Esophagus muscularis mucosa (tissue), 4 donors: ENCODE measurements around the gene UST. TPM values are rescaled to one million over a fixed set of nuclear protein-coding genes. Genes with fewer than 3 reads are reported as not detected.

Source experiments
- DNase-seq: peaks from one replicate; pipeline ENCODE4 v3.0.0-alpha.2; 2017; ENCODE audit errors: extremely low spot score
- H3K27ac ChIP-seq, 4 donors: fragments of 200-600 bp; sonication (generic); replicated peaks in 1 of 4; 1 replicate in 3 of 4; 2 replicates in 1 of 4; pipeline ENCODE4 v1.5.1; 2016 to 2019; ENCODE audit warnings: mild to moderate bottlenecking in 1 of 4
- H3K27me3 ChIP-seq, 4 donors: fragments of 200-600 bp; sonication (generic); one replicate each; pipeline versions ENCODE4 v1.5.1 to v1.6.0; 2016 to 2019
- H3K36me3 ChIP-seq, 4 donors: fragments of 200-600 bp; sonication (generic); one replicate each; pipeline ENCODE4 v1.5.1; 2016 to 2019
- H3K4me1 ChIP-seq, 4 donors: fragments of 200-600 bp; sonication (generic); one replicate each; pipeline ENCODE4 v1.5.1; 2016 to 2019
- H3K4me3 ChIP-seq, 4 donors: fragments of 200-600 bp; sonication (generic); 1 replicate in 2 of 4; 2 replicates in 2 of 4; pipeline ENCODE4 v1.5.1; 2016 to 2019; ENCODE audit warnings: mild to moderate bottlenecking in 4 of 4, moderate library complexity in 1 of 4
- H3K9me3 ChIP-seq, 4 donors: fragments of 200-600 bp; sonication (generic); 1 replicate in 3 of 4; 2 replicates in 1 of 4; pipeline ENCODE4 v1.5.1; 2016 to 2019
- CTCF ChIP-seq, 3 experiments: fragments of 200-600 bp in 2 of 3; fragments of 450-650 bp in 1 of 3; sonication (generic) in 2 of 3; IDR thresholded peaks; one replicate each; pipeline ENCODE4 v1.5.1; 2017 to 2019; ENCODE audit warnings: antibody characterized with exemption in 3 of 3, mild to moderate bottlenecking in 2 of 3, moderate library complexity in 1 of 3
- EP300 ChIP-seq: sonication (generic); formaldehyde crosslinking; IDR thresholded peaks from one replicate; pipeline ENCODE4 v1.6.1; 2017; ENCODE audit warnings: antibody characterized with exemption
- POLR2A ChIP-seq: fragments of 450-650 bp; IDR thresholded peaks from one replicate; pipeline ENCODE4 v1.6.1; 2017; ENCODE audit warnings: antibody characterized with exemption, moderate library complexity, mild to moderate bottlenecking, low read depth
- POLR2AphosphoS5 ChIP-seq, 2 donors: sonication (generic); formaldehyde crosslinking; IDR thresholded peaks; one replicate each; pipeline ENCODE4 v1.6.1; 2017; ENCODE audit warnings: antibody characterized with exemption in 2 of 2
- WGBS: methylation state at CpG from one replicate; pipeline ENCODE4 v1.1.5; 2018; 5-methylcytosine and 5-hydroxymethylcytosine counted together
- intact Hi-C: fragments of 100-400 bp; cut with DNase I; formaldehyde crosslinking; loops from one replicate; pipeline ENCODE4 v1.15.1; 2023
- total RNA-seq, 4 donors: library from RNA; depleted of rRNA; stranded (reverse); fragments of >200 nt; gene quantifications; one replicate each; pipeline versions ENCODE4 v1.1.0 to v1.2.1, GENCODE V29; 2016

UST gene
- total RNA-seq, 4 donors from 2014 or later = 29.1 to 46.3 (median 32.4) TPM

DNA sequence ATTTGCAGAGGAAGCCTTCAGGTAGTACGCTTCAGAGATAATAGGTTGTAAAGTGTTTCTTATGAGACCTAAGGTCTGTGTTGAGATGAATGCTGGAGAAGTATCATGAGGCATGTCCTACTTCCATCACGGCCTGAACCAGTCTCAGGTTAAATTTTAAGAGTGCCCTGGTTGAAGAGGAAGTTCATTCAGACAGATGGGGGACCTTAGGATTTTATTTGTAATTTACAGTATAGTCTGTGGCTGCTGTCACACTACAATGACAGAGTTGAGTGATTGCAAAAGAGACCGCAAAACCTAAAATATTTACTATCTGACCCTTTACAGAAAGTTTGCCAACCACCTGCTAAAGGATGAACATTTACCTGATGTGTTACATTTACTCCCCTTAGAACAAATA is 70.9 kb downstream of the UST start:
- no peak for TF ChIP-seq POLR2AphosphoS5 (IDR thresholded peaks at IDR 0.05)
- no peak for TF ChIP-seq EP300
- TF ChIP-seq POLR2A = no peak
- TF ChIP-seq CTCF (IDR thresholded peaks at IDR 0.05) = no peak
- intact Hi-C loops = no loop called here
- Histone ChIP-seq H3K4me3 (no peak overlapping the region), H3K4me1 (no peaks in the 10 kb centered on the region), H3K27me3 (no peaks in the 10 kb centered on the region), H3K36me3 (no peaks in the 10 kb centered on the region), H3K9me3 (no peaks in the 10 kb centered on the region), H3K27ac (no peak overlapping the region)
- WGBS = 90% methylated on average over 3 of the region's 3 CpGs
- DNase-seq = no peak

GRCh38 chr6:148818939-148819575 is 72.2 kb downstream of the UST start:
- Histone ChIP-seq H3K27me3 (no peaks in the 10 kb centered on the region), H3K9me3 (no peaks in the 10 kb centered on the region), H3K4me3 (no peak overlapping the region), H3K27ac (no peak overlapping the region), H3K36me3 (no peaks in the 10 kb centered on the region), H3K4me1 (no peaks in the 10 kb centered on the region)
- TF ChIP-seq POLR2AphosphoS5 (IDR thresholded peaks at IDR 0.05) (no peak), CTCF (IDR thresholded peaks at IDR 0.05) (no peak), POLR2A (no peak), EP300 (no peak)
- intact Hi-C loops = no loop called here
- 74% methylated on average over 7 of the region's 7 CpGs for WGBS
- no peak for DNase-seq

GRCh38 chr6:148819852-148820251 is 73.0 kb downstream of the UST start:
- H3K4me1 ChIP-seq = no peaks in the 10 kb centered on the region
- H3K4me3 ChIP-seq = no peak overlapping the region
- intact Hi-C loops = no loop called here
- TF ChIP-seq POLR2AphosphoS5 (IDR thresholded peaks at IDR 0.05) (no peak), EP300 (no peak), CTCF (IDR thresholded peaks at IDR 0.05) (no peak), POLR2A (no peak)
- no peak for DNase-seq
- H3K27me3 ChIP-seq = no peaks in the 10 kb centered on the region
- H3K27ac ChIP-seq = no peak overlapping the region
- WGBS = 76% methylated on average over 6 of the region's 6 CpGs
- no peaks in the 10 kb centered on the region for H3K36me3 ChIP-seq
- H3K9me3 ChIP-seq = no peaks in the 10 kb centered on the region

- intact Hi-C loops = no loop called here
Measured at GRCh38 chr6:148822819-148823218, 76.0 kb downstream of the UST start.

More at GRCh38 chr6:148822819-148823218, 76.0 kb downstream of the UST start:
- TF ChIP-seq CTCF (IDR thresholded peaks at IDR 0.05) = no peak
- no peak for TF ChIP-seq POLR2A
- no peak for TF ChIP-seq EP300
- TF ChIP-seq POLR2AphosphoS5 (IDR thresholded peaks at IDR 0.05) = no peak
- DNase-seq = no peak
- H3K9me3 ChIP-seq = no peaks in the 10 kb centered on the region
- H3K27ac ChIP-seq = no peak overlapping the region
- H3K4me1 ChIP-seq = peaks cover 0 to 7% (median 0%) of the 10 kb centered on the region in 4 donors
- H3K36me3 ChIP-seq = no peaks in the 10 kb centered on the region
- no peak overlapping the region for H3K4me3 ChIP-seq
- H3K27me3 ChIP-seq = no peaks in the 10 kb centered on the region
